GM12878 (cell line): ENCODE results near the gene OCLN. TPM values are rescaled to one million over a fixed set of nuclear protein-coding genes. Genes with fewer than 3 reads are reported as not detected.
"Not testable (repeated sequence)": the region's sequence is repeated elsewhere in the genome, so short reads cannot be mapped to it uniquely, and the experiment has no call there.

Source experiments
- ATAC-seq: fragments of 200-7000 bp; cut with Tn5 transposase; 3 replicates; pipeline ENCODE4 v1.9.1; 2020; ENCODE audit warnings: mild to moderate bottlenecking, moderate library complexity
- BruUV-seq: library from RNA; stranded (reverse); fragments of 400-500 nt; replicated peaks from 2 replicates; lab custom pipeline; 2021; lab: Mats Ljungman, UMichigan
- CTCF ChIA-PET: fragments of 300-600 bp; sonication (Branson Sonifier 250); formaldehyde crosslinking; extraction: SDS; loops from one replicate; lab custom pipeline; 2021; ENCODE audit warnings: inconsistent platforms; lab: Yijun Ruan, JAX
- POLR2A ChIA-PET: fragments of 350-600 bp; formaldehyde crosslinking; extraction: SDS; loops from one replicate; lab custom pipeline; 2021; ENCODE audit warnings: inconsistent platforms; lab: Charles Lee
- RAD21 ChIA-PET: fragments of 300-600 bp; sonication (Branson Sonifier 250); formaldehyde crosslinking; loops from one replicate; lab custom pipeline; 2023; ENCODE audit warnings: antibody characterized with exemption; ENCODE audit not compliant: unreplicated experiment; lab: Charles Lee
- SMC1A ChIA-PET: fragments of 300-600 bp; sonication (Branson Sonifier 250); formaldehyde crosslinking; loops from one replicate; lab custom pipeline; 2023; ENCODE audit not compliant: unreplicated experiment, uncharacterized antibody; lab: Charles Lee
- DNase-seq: peaks from one replicate; pipeline ENCODE4 v3.0.0-alpha.2; 2011; ENCODE audit warnings: low read depth, low spot score
- FAIRE-seq: peaks from 3 replicates; lab custom pipeline; 2011; peaks lifted over from hg19 to GRCh38; lab: Jason Lieb, UNC
- H2AFZ ChIP-seq: 2 replicates; pipeline ENCODE4 v1.6.0; 2011; ENCODE audit warnings: low read depth, low read length, control low read depth; ENCODE audit not compliant: control insufficient read depth
- H3K27ac ChIP-seq: 2 replicates; pipeline ENCODE4 v1.5.1; 2011; ENCODE audit warnings: control low read depth; ENCODE audit not compliant: control insufficient read depth, insufficient read depth
- H3K27me3 ChIP-seq, 2 experiments: replicated peaks in 1 of 2; 2 replicates each; pipeline versions ENCODE4 v1.6.0 to v1.6.1; 2011; ENCODE audit warnings: low read length in 1 of 2; ENCODE audit not compliant: control insufficient read depth in 2 of 2, insufficient read depth in 2 of 2
- H3K36me3 ChIP-seq, 2 experiments: 2 replicates each; pipeline ENCODE4 v1.5.1; 2011; ENCODE audit warnings: low read length in 1 of 2; ENCODE audit not compliant: control insufficient read depth in 2 of 2, insufficient read depth in 2 of 2
- H3K4me1 ChIP-seq: 2 replicates; pipeline ENCODE4 v1.6.1; 2011; ENCODE audit warnings: mild to moderate bottlenecking, low read length, moderate library complexity, mixed read lengths; ENCODE audit not compliant: control insufficient read depth, insufficient read depth
- H3K4me2 ChIP-seq: 2 replicates; pipeline ENCODE4 v1.6.0; 2011; ENCODE audit warnings: control low read depth; ENCODE audit not compliant: control insufficient read depth, insufficient read depth
- H3K4me3 ChIP-seq: fragments of 200-600 bp; sonication (generic); 2 replicates; pipeline ENCODE4 v1.5.1; 2016
- H3K79me2 ChIP-seq: 2 replicates; pipeline ENCODE4 v1.6.0; 2011; ENCODE audit warnings: low read length; ENCODE audit not compliant: control insufficient read depth, insufficient read depth
- H3K9ac ChIP-seq: 2 replicates; pipeline ENCODE4 v1.8.0; 2011; ENCODE audit warnings: low read length, control low read depth, mixed read lengths; ENCODE audit not compliant: control insufficient read depth, insufficient read depth
- H3K9me3 ChIP-seq: replicated peaks from 3 replicates; pipeline ENCODE4 v1.5.1; 2011; ENCODE audit warnings: mild to moderate bottlenecking, low read length; ENCODE audit not compliant: control insufficient read depth, insufficient read depth
- H4K20me1 ChIP-seq: 2 replicates; pipeline ENCODE4 v1.6.0; 2011; ENCODE audit not compliant: control insufficient read depth, insufficient read depth
- CHD4 ChIP-seq: fragments of 200-600 bp; sonication (generic); IDR thresholded peaks from 2 replicates; pipeline ENCODE4 v1.6.1; 2016; ENCODE audit warnings: mild to moderate bottlenecking
- ESRRA ChIP-seq: IDR thresholded peaks from 2 replicates; pipeline ENCODE4 v1.6.1; 2012; ENCODE audit warnings: mild to moderate bottlenecking, low read length, improper control_type of control experiment
- ETV6 ChIP-seq, 2 experiments: fragments of 450-650 bp in 1 of 2; IDR thresholded peaks in 1 of 2; conservative IDR thresholded peaks in 1 of 2; 2 replicates each; pipeline ENCODE4 v1.6.1; 2014; ENCODE audit warnings: antibody characterized with exemption in 1 of 2, borderline replicate concordance in 1 of 2, low read depth in 1 of 2, mild to moderate bottlenecking in 1 of 2, moderate library complexity in 1 of 2
- FOS ChIP-seq: IDR thresholded peaks from 3 replicates; pipeline ENCODE4 v1.6.1; 2011; ENCODE audit warnings: borderline replicate concordance; ENCODE audit not compliant: insufficient read length; ENCODE audit errors: extremely low read depth
- IRF5 ChIP-seq: fragments of 450-650 bp; IDR thresholded peaks from 2 replicates; pipeline ENCODE4 v1.6.1; 2017; ENCODE audit warnings: borderline replicate concordance
- MTA2 ChIP-seq: fragments of 450-650 bp; IDR thresholded peaks from 2 replicates; pipeline ENCODE4 v1.6.1; 2016; ENCODE audit warnings: low read depth, mild to moderate bottlenecking, moderate library complexity
- NFYA ChIP-seq: IDR thresholded peaks from 2 replicates; pipeline ENCODE4 v1.6.1; 2011; ENCODE audit warnings: low read depth, mild to moderate bottlenecking, low read length, improper control_type of control experiment, borderline replicate concordance
- NR2C1 ChIP-seq: fragments of 450-650 bp; IDR thresholded peaks from 2 replicates; pipeline ENCODE4 v1.6.1; 2017; ENCODE audit warnings: antibody characterized with exemption, mild to moderate bottlenecking, moderate library complexity
- PAX5 ChIP-seq: IDR thresholded peaks from 2 replicates; pipeline ENCODE4 v1.6.1; 2011; ENCODE audit warnings: low read depth, low read length, borderline replicate concordance
- POLR2AphosphoS2 ChIP-seq: IDR thresholded peaks from 2 replicates; pipeline ENCODE4 v1.6.1; 2011; ENCODE audit warnings: low read depth, mild to moderate bottlenecking, low read length, improper control_type of control experiment, moderate library complexity
- RB1 ChIP-seq: fragments of 450-650 bp; formaldehyde crosslinking; IDR thresholded peaks from 2 replicates; pipeline ENCODE4 v1.6.1; 2017; ENCODE audit warnings: mild to moderate bottlenecking, borderline replicate concordance
- SIX5 ChIP-seq: IDR thresholded peaks from 2 replicates; pipeline ENCODE4 v1.6.1; 2011; ENCODE audit warnings: mild to moderate bottlenecking, low read depth, low read length, moderate library complexity; ENCODE audit not compliant: severe bottlenecking
- TCF7 ChIP-seq: IDR thresholded peaks from 2 replicates; pipeline ENCODE4 v1.6.1; 2014; ENCODE audit warnings: antibody characterized with exemption, borderline replicate concordance
- ZNF207 ChIP-seq: fragments of 450-650 bp; IDR thresholded peaks from 2 replicates; pipeline ENCODE4 v1.6.1; 2014; ENCODE audit warnings: antibody characterized with exemption, mild to moderate bottlenecking, borderline replicate concordance
- ZNF217 ChIP-seq: fragments of 450-650 bp; IDR thresholded peaks from 2 replicates; pipeline ENCODE4 v1.6.1; 2017; ENCODE audit warnings: antibody characterized with exemption, mild to moderate bottlenecking
- WGBS: methylation state at CpG from one replicate; pipeline ENCODE4 v1.1.6; 2016; ENCODE audit warnings: low lambda C conversion rate; ENCODE audit not compliant: insufficient replicate concordance, insufficient coverage; ENCODE audit errors: missing lambda C conversion rate; 5-methylcytosine and 5-hydroxymethylcytosine counted together
- in situ Hi-C: fragments of 300-500 bp; cut with MboI; formaldehyde crosslinking; loops from 9 replicates; pipeline ENCODE4 v1.14.3; 2018; ENCODE audit warnings: mixed read lengths
- intact Hi-C: fragments of 100-400 bp; cut with micrococcal nuclease; formaldehyde crosslinking; loops from one replicate; pipeline ENCODE4 v1.14.2; 2022; ENCODE audit not compliant: unreplicated experiment
- polyA plus RNA-seq, 11 experiments: library from polyadenylated mRNA; depleted of rRNA in 4 of 11; unstranded in 6 of 11; stranded (reverse) in 5 of 11; fragments of >200 nt; fragmentation: Nextera tagmentation in 4 of 11; fragmentation: Illumina TruSeq in 1 of 11; extraction: Ambion mirVana in 4 of 11; extraction: Trizol in 1 of 11; gene quantifications; 1 replicate in 1 of 11; 2 replicates in 10 of 11; pipeline versions ENCODE4 v1.2.1 to v1.2.3, GENCODE V29; 2011 to 2016; ENCODE audit warnings: inconsistent platforms in 2 of 11, missing spikeins in 2 of 11, low read depth in 1 of 11
- total RNA-seq, 4 experiments: library from RNA; depleted of rRNA in 3 of 4; stranded (reverse); fragments of >200 nt in 3 of 4; fragmentation: Illumina TruSeq in 1 of 4; extraction: Trizol in 1 of 4; gene quantifications; 2 replicates each; pipeline versions ENCODE4 v1.2.1 to v1.2.3, GENCODE V29; 2013 to 2021
- TF ChIP-seq, protein P1 (sequence below), 3 experiments: IDR thresholded peaks in 2 of 3; conservative IDR thresholded peaks in 1 of 3; 2 replicates each; pipeline ENCODE4 v1.5.1; 2011; ENCODE audit warnings: low read depth in 3 of 3, low read length in 3 of 3, mild to moderate bottlenecking in 3 of 3, control low read depth in 2 of 3, moderate library complexity in 2 of 3, inconsistent platforms in 1 of 3, mixed read lengths in 1 of 3; ENCODE audit not compliant: control insufficient read depth in 2 of 3, insufficient read depth in 1 of 3; ENCODE audit errors: extremely low read depth in 1 of 3

OCLN gene
- total and polyA plus RNA-seq, 10 of the 15 experiments (the other 5 are each of a cell fraction or from before 2014, with no cell fraction given) = 2.0 to 26.5 (median 17.0) TPM

DNA sequence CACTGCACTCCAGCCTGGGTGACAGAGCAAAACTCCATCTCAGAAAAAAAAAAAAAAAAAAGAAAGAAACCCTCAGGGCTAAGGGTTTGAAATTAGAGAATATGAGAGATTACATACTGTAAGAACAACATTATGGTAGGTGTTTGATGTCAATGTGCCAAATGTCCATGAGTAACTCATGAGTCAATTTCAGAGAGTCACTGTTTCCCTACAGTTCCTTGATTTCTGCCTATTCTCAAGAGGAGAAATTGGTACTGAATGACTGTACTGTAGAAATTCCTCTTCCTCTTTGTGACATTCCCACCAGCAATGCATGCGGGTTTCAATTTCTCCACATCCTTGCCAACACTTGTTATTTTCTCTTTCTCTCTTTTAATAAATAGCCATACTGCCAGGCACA lies 42.5 kb upstream of the OCLN start:
- Histone ChIP-seq H4K20me1 (no peaks in the 10 kb centered on the region), H2AFZ (no peak overlapping the region), H3K9me3 (no peaks in the 10 kb centered on the region), H3K27ac (no peak overlapping the region), H3K4me2 (no peak overlapping the region), H3K79me2 (no peaks in the 10 kb centered on the region), H3K36me3 (no peaks in the 10 kb centered on the region), H3K9ac (no peak overlapping the region), H3K4me1 (no peaks in the 10 kb centered on the region), H3K27me3 (no peaks in the 10 kb centered on the region), H3K4me3 (no peak overlapping the region)
- in situ Hi-C loops (no loop called here), intact Hi-C loops (no loop called here)
- ChIA-PET SMC1A (no interaction called here), RAD21 (no interaction called here), POLR2A (no interaction called here), CTCF (no interaction called here)
- TF ChIP-seq POLR2AphosphoS2 (no peak), CHD4 (no peak), PAX5 (no peak), RB1 (no peak), MTA2 (no peak), FOS (no peak), IRF5 (no peak), NFYA (no peak), ZNF207 (no peak), TCF7 (no peak), ZNF217 (no peak), ETV6 (conservative IDR thresholded peaks at IDR 0.05 in 1 of 2, IDR thresholded peaks at IDR 0.05 in 1 of 2; ENCODE audit: borderline replicate concordance in 1 of 2, low read depth in 1 of 2) (no peak), SIX5 (no peak), ESRRA (no peak), NR2C1 (no peak)
- TF ChIP-seq, protein P1, sequence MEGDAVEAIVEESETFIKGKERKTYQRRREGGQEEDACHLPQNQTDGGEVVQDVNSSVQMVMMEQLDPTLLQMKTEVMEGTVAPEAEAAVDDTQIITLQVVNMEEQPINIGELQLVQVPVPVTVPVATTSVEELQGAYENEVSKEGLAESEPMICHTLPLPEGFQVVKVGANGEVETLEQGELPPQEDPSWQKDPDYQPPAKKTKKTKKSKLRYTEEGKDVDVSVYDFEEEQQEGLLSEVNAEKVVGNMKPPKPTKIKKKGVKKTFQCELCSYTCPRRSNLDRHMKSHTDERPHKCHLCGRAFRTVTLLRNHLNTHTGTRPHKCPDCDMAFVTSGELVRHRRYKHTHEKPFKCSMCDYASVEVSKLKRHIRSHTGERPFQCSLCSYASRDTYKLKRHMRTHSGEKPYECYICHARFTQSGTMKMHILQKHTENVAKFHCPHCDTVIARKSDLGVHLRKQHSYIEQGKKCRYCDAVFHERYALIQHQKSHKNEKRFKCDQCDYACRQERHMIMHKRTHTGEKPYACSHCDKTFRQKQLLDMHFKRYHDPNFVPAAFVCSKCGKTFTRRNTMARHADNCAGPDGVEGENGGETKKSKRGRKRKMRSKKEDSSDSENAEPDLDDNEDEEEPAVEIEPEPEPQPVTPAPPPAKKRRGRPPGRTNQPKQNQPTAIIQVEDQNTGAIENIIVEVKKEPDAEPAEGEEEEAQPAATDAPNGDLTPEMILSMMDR (IDR thresholded peaks at IDR 0.05 in 2 of 3, conservative IDR thresholded peaks at IDR 0.05 in 1 of 3; ENCODE audit: control insufficient read depth in 2 of 3, extremely low read depth in 1 of 3, insufficient read depth in 1 of 3, low read depth in 3 of 3, low read length in 3 of 3) = no peak
- FAIRE-seq = peak; percentile 75
- 94% methylated on average over 1 of the region's 1 CpG for WGBS
- no peak for DNase-seq
- BruUV-seq = no TSS peak
- no peak for ATAC-seq

DNA sequence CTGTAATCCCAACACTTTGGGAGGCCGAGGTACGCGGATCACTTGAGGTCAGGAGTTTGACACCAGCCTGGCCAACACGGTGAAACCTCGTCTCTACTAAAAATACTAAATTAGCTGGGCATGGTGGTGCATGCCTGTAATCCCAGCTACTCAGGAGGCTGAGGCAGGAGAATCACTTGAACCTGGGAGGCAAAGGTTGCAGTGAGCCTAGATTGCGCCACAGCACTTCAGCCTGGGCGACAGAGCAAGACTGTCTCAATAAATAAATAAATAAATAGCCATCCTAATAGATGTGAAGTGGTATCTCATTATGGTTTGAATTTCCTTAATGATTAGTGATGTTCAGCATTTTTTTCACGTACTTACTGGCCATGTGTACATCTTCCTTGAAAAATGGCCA lies 42.1 kb upstream of the OCLN start:
- H3K36me3 ChIP-seq, DNase-seq, H3K9me3 ChIP-seq, POLR2A ChIA-PET, H2AFZ ChIP-seq, in situ Hi-C loops, H3K4me2 ChIP-seq, FAIRE-seq, H3K27me3 ChIP-seq, RAD21 ChIA-PET, H3K4me1 ChIP-seq, intact Hi-C loops, H3K9ac ChIP-seq, SMC1A ChIA-PET, CTCF ChIA-PET, H3K79me2 ChIP-seq, ATAC-seq, BruUV-seq, H3K27ac ChIP-seq, H4K20me1 ChIP-seq, H3K4me3 ChIP-seq: not testable (repeated sequence)
- WGBS = 90% methylated on average over 8 of the region's 8 CpGs
